HepG2 (cell line): ENCODE data around the gene FOXN3. TPM values are rescaled to one million over a fixed set of nuclear protein-coding genes. Genes with fewer than 3 reads are reported as not detected.

Source experiments
- ATAC-seq: fragments of 200-7000 bp; cut with Tn5 transposase; 3 replicates; pipeline ENCODE4 v1.9.1; 2020; ENCODE audit warnings: mild to moderate bottlenecking, moderate library complexity
- BruUV-seq: library from RNA; stranded (reverse); fragments of 400-500 nt; replicated peaks from 2 replicates; lab custom pipeline; 2021; lab: Mats Ljungman, UMichigan
- CTCF ChIA-PET: fragments of 300-600 bp; formaldehyde crosslinking; extraction: SDS; loops from one replicate; lab custom pipeline; 2021; ENCODE audit warnings: low total read pairs, inconsistent platforms, low intra/inter-chr PET ratio; lab: Yijun Ruan, JAX
- POLR2A ChIA-PET: fragments of 350-600 bp; sonication (Branson Sonifier 250); formaldehyde crosslinking; loops from one replicate; lab custom pipeline; 2020; ENCODE audit warnings: antibody characterized with exemption, inconsistent platforms; lab: Yijun Ruan, JAX
- DNase-seq: peaks from one replicate; pipeline ENCODE4 v3.0.0-alpha.2; 2015; ENCODE audit warnings: low spot score
- FAIRE-seq: peaks from 3 replicates; lab custom pipeline; 2011; peaks lifted over from hg19 to GRCh38; lab: Jason Lieb, UNC
- H2AFZ ChIP-seq: one replicate; pipeline ENCODE4 v1.6.1; 2011; ENCODE audit warnings: low read length, inconsistent platforms
- H3K27ac ChIP-seq: fragments of 300-600 bp; 3 replicates; pipeline ENCODE4 v1.8.0; 2011; ENCODE audit warnings: mixed run types, mild to moderate bottlenecking, mixed read lengths, low read length, inconsistent platforms; ENCODE audit not compliant: insufficient read depth; ENCODE audit errors: extremely low read length
- H3K27me3 ChIP-seq, 2 experiments: fragments of 200-600 bp in 1 of 2; 2 replicates in 1 of 2; 3 replicates in 1 of 2; pipeline versions ENCODE4 v1.6.0 to v1.8.0; 2011; ENCODE audit warnings: low read length in 2 of 2, mild to moderate bottlenecking in 2 of 2, moderate library complexity in 2 of 2, inconsistent platforms in 1 of 2; ENCODE audit not compliant: insufficient read depth in 2 of 2, control insufficient read depth in 1 of 2
- H3K36me3 ChIP-seq, 2 experiments: fragments of 200-600 bp in 1 of 2; replicated peaks in 1 of 2; 2 replicates in 1 of 2; 3 replicates in 1 of 2; pipeline versions ENCODE4 v1.5.1 to v1.8.0; 2011; ENCODE audit warnings: low read length in 2 of 2, inconsistent platforms in 1 of 2; ENCODE audit not compliant: insufficient read depth in 2 of 2, control insufficient read depth in 1 of 2
- H3K4me1 ChIP-seq: 2 replicates; pipeline ENCODE4 v1.5.1; 2012; ENCODE audit warnings: low read length, inconsistent platforms; ENCODE audit not compliant: insufficient read depth
- H3K4me2 ChIP-seq: 2 replicates; pipeline ENCODE4 v1.6.0; 2011; ENCODE audit warnings: low read depth, low read length, inconsistent platforms
- H3K4me3 ChIP-seq, 3 experiments: fragments of 200-600 bp in 1 of 3; sonication (generic), shearing (Covaris generic) in 1 of 3; replicated peaks in 1 of 3; 2 replicates each; pipeline ENCODE4 v1.5.1; 2011 to 2016; ENCODE audit warnings: low read length in 3 of 3, inconsistent platforms in 2 of 3, low read depth in 2 of 3, mild to moderate bottlenecking in 2 of 3, control low read depth in 1 of 3, mixed read lengths in 1 of 3; ENCODE audit not compliant: insufficient read depth in 1 of 3
- H3K79me2 ChIP-seq: one replicate; pipeline ENCODE4 v1.6.1; 2011; ENCODE audit warnings: low read length, inconsistent platforms; ENCODE audit not compliant: insufficient read depth
- H3K9ac ChIP-seq: 2 replicates; pipeline ENCODE4 v1.6.0; 2011; ENCODE audit warnings: mild to moderate bottlenecking, low read depth, low read length, inconsistent platforms; ENCODE audit not compliant: insufficient read depth
- H3K9me3 ChIP-seq: 2 replicates; pipeline ENCODE4 v1.5.1; 2012; ENCODE audit warnings: mild to moderate bottlenecking, low read length
- H4K20me1 ChIP-seq: 2 replicates; pipeline ENCODE4 v1.6.0; 2011; ENCODE audit warnings: inconsistent platforms, mild to moderate bottlenecking, low read length, moderate library complexity; ENCODE audit not compliant: insufficient read depth
- CEBPG ChIP-seq: IDR thresholded peaks from 2 replicates; pipeline ENCODE4 v1.6.1; 2016
- DR1 ChIP-seq: sonication (generic); formaldehyde crosslinking; IDR thresholded peaks from 2 replicates; pipeline ENCODE4 v1.8.0; 2021; ENCODE audit warnings: mild to moderate bottlenecking, missing genetic modification reagents, inconsistent platforms
- ELF3 ChIP-seq: IDR thresholded peaks from 2 replicates; pipeline ENCODE4 v1.6.1; 2016; ENCODE audit warnings: missing genetic modification reagents, missing compliant biosample characterization
- HOXD1 ChIP-seq: sonication (generic); formaldehyde crosslinking; IDR thresholded peaks from 2 replicates; pipeline ENCODE4 v1.5.0; 2020; ENCODE audit warnings: missing genetic modification reagents
- KDM6A ChIP-seq: IDR thresholded peaks from 2 replicates; pipeline ENCODE4 v1.6.1; 2016; ENCODE audit warnings: low read depth
- KLF9 ChIP-seq: IDR thresholded peaks from 2 replicates; pipeline ENCODE4 v1.6.1; 2016; ENCODE audit warnings: low read depth
- MAFG ChIP-seq: sonication (generic); formaldehyde crosslinking; IDR thresholded peaks from 2 replicates; pipeline ENCODE4 v1.5.1; 2020; ENCODE audit warnings: mild to moderate bottlenecking, missing genetic modification reagents
- REPIN1 ChIP-seq: sonication (generic); formaldehyde crosslinking; IDR thresholded peaks from 2 replicates; pipeline ENCODE4 v1.8.0; 2022; ENCODE audit warnings: missing genetic modification reagents, low read depth, mild to moderate bottlenecking, borderline replicate concordance
- RFX1 ChIP-seq: fragments of 450-650 bp; IDR thresholded peaks from 2 replicates; pipeline ENCODE4 v1.6.1; 2017
- SMARCC2 ChIP-seq: fragments of 450-650 bp; IDR thresholded peaks from 2 replicates; pipeline ENCODE4 v1.6.1; 2017; ENCODE audit warnings: antibody characterized with exemption, mild to moderate bottlenecking
- SNAPC2 ChIP-seq: sonication (generic); formaldehyde crosslinking; IDR thresholded peaks from 2 replicates; pipeline ENCODE4 v1.8.1; 2022; ENCODE audit warnings: mild to moderate bottlenecking, missing genetic modification reagents
- SNAPC4 ChIP-seq: sonication (generic); formaldehyde crosslinking; IDR thresholded peaks from 2 replicates; pipeline ENCODE4 v1.4.0; 2020; ENCODE audit warnings: mild to moderate bottlenecking, missing genetic modification reagents
- TGIF2 ChIP-seq: IDR thresholded peaks from 2 replicates; pipeline ENCODE4 v1.6.1; 2016; ENCODE audit warnings: control low read depth, missing compliant biosample characterization
- ZNF605 ChIP-seq: sonication (generic); formaldehyde crosslinking; IDR thresholded peaks from 2 replicates; pipeline ENCODE4 v1.8.0; 2022; ENCODE audit warnings: mild to moderate bottlenecking, missing genetic modification reagents
- ZNF746 ChIP-seq: sonication (generic); formaldehyde crosslinking; IDR thresholded peaks from 2 replicates; pipeline ENCODE4 v1.8.0; 2022; ENCODE audit warnings: mild to moderate bottlenecking, missing genetic modification reagents
- ZNF772 ChIP-seq: sonication (generic); formaldehyde crosslinking; IDR thresholded peaks from 2 replicates; pipeline ENCODE4 v1.5.0; 2020; ENCODE audit warnings: mild to moderate bottlenecking, missing genetic modification reagents
- ZSCAN20 ChIP-seq: sonication (generic); formaldehyde crosslinking; IDR thresholded peaks from 2 replicates; pipeline ENCODE4 v1.4.0; 2020; ENCODE audit warnings: missing genetic modification reagents, mild to moderate bottlenecking, borderline replicate concordance
- WGBS: methylation state at CpG from one replicate; pipeline ENCODE4 v1.1.6; 2017; ENCODE audit warnings: low lambda C conversion rate; 5-methylcytosine and 5-hydroxymethylcytosine counted together
- in situ Hi-C: cut with HindIII; loops from 2 replicates; pipeline ENCODE4 v1.10.0; 2017; ENCODE audit warnings: low pct_unique_long_range_greater_than_20kb; ENCODE audit not compliant: extremely low pct_ligation_motif_present
- intact Hi-C: fragments of 100-400 bp; cut with micrococcal nuclease; formaldehyde crosslinking; loops from one replicate; pipeline ENCODE4 v1.10.0; 2022; ENCODE audit not compliant: unreplicated experiment
- polyA plus RNA-seq, 8 experiments: library from polyadenylated mRNA; depleted of rRNA in 3 of 8; stranded (reverse) in 7 of 8; unstranded in 1 of 8; fragments of >200 nt; fragmentation: Illumina TruSeq in 4 of 8; extraction: Trizol in 4 of 8; gene quantifications; 2 replicates each; pipeline versions ENCODE4 v1.2.1 to v1.2.3, GENCODE V29; 2011 to 2016; ENCODE audit warnings: low read depth in 4 of 8, missing spikeins in 1 of 8, mixed read lengths in 1 of 8; ENCODE audit not compliant: insufficient read depth in 1 of 8
- total RNA-seq, 5 experiments: library from RNA; depleted of rRNA; stranded (reverse); fragments of >200 nt; fragmentation: Illumina TruSeq; extraction: Trizol; gene quantifications; 2 replicates each; pipeline ENCODE4 v1.2.3, GENCODE V29; 2016; ENCODE audit warnings: low read depth in 1 of 5
- TF ChIP-seq, protein P1 (sequence below): IDR thresholded peaks from 2 replicates; pipeline ENCODE4 v1.6.1; 2016
- TF ChIP-seq, protein P2 (sequence below): sonication (generic); formaldehyde crosslinking; IDR thresholded peaks from 2 replicates; pipeline ENCODE4 v1.4.0; 2020; ENCODE audit warnings: missing genetic modification reagents, mild to moderate bottlenecking, borderline replicate concordance

FOXN3 gene
- total and polyA plus RNA-seq, 2 of the 13 experiments (the other 11 are each of a cell fraction or from before 2014, with no cell fraction given) = 32.4 to 70.2 TPM

GRCh38 chr14:89351516-89352404 is 65.3 kb downstream of the FOXN3 start:
- peak overlapping the region; percentile 56 for H3K4me2 ChIP-seq
- peaks cover 15 to 42% of the 10 kb centered on the region in 2 experiments for H3K36me3 ChIP-seq
- peaks cover 57% of the 10 kb centered on the region for H3K79me2 ChIP-seq
- in situ Hi-C loops = no loop called here
- peak overlapping the region; percentile 56 for H3K9ac ChIP-seq
- H3K9me3 ChIP-seq = no peaks in the 10 kb centered on the region
- no peaks in the 10 kb centered on the region for H3K27me3 ChIP-seq
- no peaks in the 10 kb centered on the region for H4K20me1 ChIP-seq
- 0 out of 6 replicates have a peak overlapping the region, but pooled peaks of 1 of the 3 experiments have one; percentile 12 for H3K4me3 ChIP-seq
- BruUV-seq = no TSS peak
- FAIRE-seq (peak; percentile 84), DNase-seq (peak; percentile 98), ATAC-seq (peak; percentile 91)
- peak overlapping the region; percentile 89 for H3K27ac ChIP-seq
- peaks cover 69% of the 10 kb centered on the region for H3K4me1 ChIP-seq
- ChIA-PET POLR2A (interaction anchor here (0.7 to 3.8 kb wide), 19 partner anchors 11 to 605 kb away, joined by 3 to 57 read pairs (median 4); no protein-coding TSS in a partner anchor), CTCF (no interaction called here)
- no peak overlapping the region for H2AFZ ChIP-seq
- WGBS = under 1% methylated on average over 15 of the region's 15 CpGs
- intact Hi-C loops = loop anchor here (1.0 to 10.0 kb wide), 5 partner anchors 18 to 311 kb away; partner anchors contain the start of gene FOXN3
- TF ChIP-seq REPIN1 (peak; percentile 59; the same call in 1 of the 2 replicates), ZNF746 (CRISPR knock-in tag) (peak; percentile 95; the same call in 1 of the 2 replicates), KLF9 (peak; percentile 75; the same call in 1 of the 2 replicates), MAFG (CRISPR knock-in tag) (no peak), DR1 (CRISPR knock-in tag) (no peak), ZSCAN20 (no peak), ZNF605 (CRISPR knock-in tag) (no peak; the same call in 1 of the 2 replicates), ZNF772 (CRISPR knock-in tag) (peak; percentile 61; the same call in 1 of the 2 replicates), SMARCC2 (no peak), SNAPC2 (peak; percentile 57), SNAPC4 (CRISPR knock-in tag) (peak; percentile 91; the same call in 1 of the 2 replicates), KDM6A (peak; percentile 93), ELF3 (CRISPR knock-in tag) (peak; percentile 84), RFX1 (no peak), CEBPG (CRISPR knock-in tag) (peak; percentile 48), HOXD1 (CRISPR knock-in tag) (peak; percentile 99), TGIF2 (no peak)
- TF ChIP-seq, protein P1, sequence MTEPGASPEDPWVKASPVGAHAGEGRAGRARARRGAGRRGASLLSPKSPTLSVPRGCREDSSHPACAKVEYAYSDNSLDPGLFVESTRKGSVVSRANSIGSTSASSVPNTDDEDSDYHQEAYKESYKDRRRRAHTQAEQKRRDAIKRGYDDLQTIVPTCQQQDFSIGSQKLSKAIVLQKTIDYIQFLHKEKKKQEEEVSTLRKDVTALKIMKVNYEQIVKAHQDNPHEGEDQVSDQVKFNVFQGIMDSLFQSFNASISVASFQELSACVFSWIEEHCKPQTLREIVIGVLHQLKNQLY (CRISPR knock-in tag) = peak; percentile 86; the same call in 1 of the 2 replicates
- TF ChIP-seq, protein P2, sequence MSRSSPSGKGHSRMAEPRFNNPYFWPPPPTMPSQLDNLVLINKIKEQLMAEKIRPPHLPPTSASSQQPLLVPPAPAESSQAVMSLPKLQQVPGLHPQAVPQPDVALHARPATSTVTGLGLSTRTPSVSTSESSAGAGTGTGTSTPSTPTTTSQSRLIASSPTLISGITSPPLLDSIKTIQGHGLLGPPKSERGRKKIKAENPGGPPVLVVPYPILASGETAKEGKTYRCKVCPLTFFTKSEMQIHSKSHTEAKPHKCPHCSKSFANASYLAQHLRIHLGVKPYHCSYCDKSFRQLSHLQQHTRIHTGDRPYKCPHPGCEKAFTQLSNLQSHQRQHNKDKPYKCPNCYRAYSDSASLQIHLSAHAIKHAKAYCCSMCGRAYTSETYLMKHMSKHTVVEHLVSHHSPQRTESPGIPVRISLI = peak; percentile 75
